ENCODE results near the gene CLDND1. TPM values are rescaled to one million over a fixed set of nuclear protein-coding genes. Genes with fewer than 3 reads are reported as not detected.

CLDND1 gene
- total RNA-seq, 1 experiment from 2014 or later = 90.7 TPM

DNA sequence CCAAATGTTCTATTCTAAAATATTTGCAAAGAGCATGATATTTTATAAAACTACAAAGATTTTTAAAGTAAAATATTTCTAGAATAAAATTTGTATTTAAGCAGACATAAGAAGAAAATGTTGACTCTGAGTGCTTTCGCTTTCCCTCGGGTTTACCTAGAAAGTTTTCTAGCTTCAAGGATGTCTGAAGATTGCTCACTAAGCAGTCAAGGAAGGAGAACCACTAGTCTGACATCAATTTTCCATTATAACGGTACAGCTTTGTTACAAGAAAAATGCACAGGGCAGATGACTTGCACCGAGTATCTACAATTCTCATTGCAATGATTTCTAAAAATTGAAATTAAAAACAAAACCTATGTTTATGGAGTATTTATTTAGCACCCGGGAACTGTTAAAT is 23.2 kb upstream of the CLDND1 start:
- H3K4me1 ChIP-seq (ENCODE audit: insufficient read depth, low read length, poor library complexity, severe bottlenecking) = no peaks in the 10 kb centered on the region
- H3K36me3 ChIP-seq (ENCODE audit: insufficient read depth, low read length, poor library complexity, severe bottlenecking) = no peaks in the 10 kb centered on the region
- DNase-seq (ENCODE audit: low spot score) = no peak
- H3K4me3 ChIP-seq (ENCODE audit: low read depth, low read length, poor library complexity, severe bottlenecking) = no peak overlapping the region
- H3K9me3 ChIP-seq (ENCODE audit: low read depth, low read length, poor library complexity, severe bottlenecking) = no peaks in the 10 kb centered on the region
- intact Hi-C loops (cut with micrococcal nuclease; ENCODE audit: unreplicated experiment) = no loop called here
- H3K27me3 ChIP-seq (replicated peaks; ENCODE audit: insufficient read depth, low read depth, low read length, poor library complexity) = peaks cover 51% of the 10 kb centered on the region
- CTCF ChIA-PET = interaction anchor here (0.6 kb wide), 1 partner anchor 209 kb away, joined by 3 read pairs; no protein-coding TSS in a partner anchor
- POLR2A ChIA-PET (ENCODE audit: low non-redundant PET) = no interaction called here
- BruUV-seq (replicated peaks) = no TSS peak
- TF ChIP-seq CTCF (conservative IDR thresholded peaks at IDR 0.05; ENCODE audit: low read depth, low read length) = no peak
- no peak for TF ChIP-seq EZH2 (IDR thresholded peaks at IDR 0.05; ENCODE audit: borderline replicate concordance, low read depth, low read length, poor library complexity, severe bottlenecking)
- no peak overlapping the region for H3K27ac ChIP-seq (ENCODE audit: low read depth, low read length, poor library complexity, severe bottlenecking)

DNA sequence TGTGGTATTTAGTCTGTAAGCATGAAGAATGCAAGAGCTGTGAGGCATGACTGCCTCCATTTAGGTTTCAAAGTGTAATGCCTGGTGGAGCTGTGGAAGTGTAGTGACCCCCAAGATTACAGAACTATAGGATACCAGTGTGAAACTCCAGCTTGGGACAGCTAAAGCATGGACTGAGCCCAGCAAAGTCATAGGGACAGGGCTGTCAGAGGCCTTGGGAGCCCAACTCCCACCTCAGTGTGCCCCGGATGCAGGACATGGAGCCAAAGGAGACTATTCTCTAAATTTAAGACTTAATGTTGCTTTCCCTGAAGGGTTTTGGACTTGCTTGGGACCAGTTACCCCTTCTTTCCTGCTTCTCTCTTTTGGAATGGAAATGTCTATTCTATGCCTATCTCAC is 19.9 kb upstream of the CLDND1 start:
- POLR2A ChIA-PET (ENCODE audit: low non-redundant PET) = no interaction called here
- Histone ChIP-seq H3K9me3 (ENCODE audit: low read depth, low read length, poor library complexity, severe bottlenecking) (no peaks in the 10 kb centered on the region), H3K36me3 (ENCODE audit: insufficient read depth, low read length, poor library complexity, severe bottlenecking) (no peaks in the 10 kb centered on the region), H3K4me1 (ENCODE audit: insufficient read depth, low read length, poor library complexity, severe bottlenecking) (no peaks in the 10 kb centered on the region), H3K27ac (ENCODE audit: low read depth, low read length, poor library complexity, severe bottlenecking) (no peak overlapping the region), H3K4me3 (ENCODE audit: low read depth, low read length, poor library complexity, severe bottlenecking) (no peak overlapping the region), H3K27me3 (replicated peaks; ENCODE audit: insufficient read depth, low read depth, low read length, poor library complexity) (peaks cover 25% of the 10 kb centered on the region)
- no peak for DNase-seq (ENCODE audit: low spot score)
- CTCF ChIA-PET = no interaction called here
- no TSS peak for BruUV-seq (replicated peaks)
- TF ChIP-seq EZH2 (IDR thresholded peaks at IDR 0.05; ENCODE audit: borderline replicate concordance, low read depth, low read length, poor library complexity, severe bottlenecking) (no peak), CTCF (conservative IDR thresholded peaks at IDR 0.05; ENCODE audit: low read depth, low read length) (no peak)
- intact Hi-C loops (cut with micrococcal nuclease; ENCODE audit: unreplicated experiment) = no loop called here

DNA sequence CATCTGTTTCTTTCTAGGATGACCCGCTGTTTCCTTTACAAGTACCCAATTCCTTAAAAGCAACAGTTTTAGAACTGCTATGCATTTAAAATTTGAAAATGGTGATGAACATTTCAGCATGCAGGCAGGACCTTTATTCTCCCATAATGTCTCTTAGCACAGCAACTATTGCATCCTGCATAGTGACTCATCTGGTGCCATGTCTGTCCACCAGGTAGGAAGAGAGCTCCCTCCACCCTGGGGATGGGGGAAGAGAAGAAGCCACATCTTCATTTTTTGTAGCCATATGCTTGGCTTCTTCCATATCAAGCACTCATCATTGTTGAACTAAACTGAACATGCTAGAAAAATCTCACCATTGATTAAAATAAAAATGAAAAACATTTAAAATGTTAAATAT is 19.0 kb upstream of the CLDND1 start:
- no peaks in the 10 kb centered on the region for H3K36me3 ChIP-seq (ENCODE audit: insufficient read depth, low read length, poor library complexity, severe bottlenecking)
- H3K27ac ChIP-seq (ENCODE audit: low read depth, low read length, poor library complexity, severe bottlenecking) = no peak overlapping the region
- CTCF ChIA-PET = no interaction called here
- intact Hi-C loops (cut with micrococcal nuclease; ENCODE audit: unreplicated experiment) = no loop called here
- BruUV-seq (replicated peaks) = no TSS peak
- TF ChIP-seq EZH2 (IDR thresholded peaks at IDR 0.05; ENCODE audit: borderline replicate concordance, low read depth, low read length, poor library complexity, severe bottlenecking) (no peak), CTCF (conservative IDR thresholded peaks at IDR 0.05; ENCODE audit: low read depth, low read length) (no peak)
- DNase-seq (ENCODE audit: low spot score) = no peak
- no peaks in the 10 kb centered on the region for H3K4me1 ChIP-seq (ENCODE audit: insufficient read depth, low read length, poor library complexity, severe bottlenecking)
- H3K27me3 ChIP-seq (replicated peaks; ENCODE audit: insufficient read depth, low read depth, low read length, poor library complexity) = peaks cover 22% of the 10 kb centered on the region
- no peak overlapping the region for H3K4me3 ChIP-seq (ENCODE audit: low read depth, low read length, poor library complexity, severe bottlenecking)
- H3K9me3 ChIP-seq (ENCODE audit: low read depth, low read length, poor library complexity, severe bottlenecking) = no peaks in the 10 kb centered on the region
- POLR2A ChIA-PET (ENCODE audit: low non-redundant PET) = no interaction called here

Measured in A673 (cell line).